DOHH2 (cell line): ENCODE measurements around the gene EFEMP1.

Experiments used
- H3F3A ChIP-seq: fragments of 200-600 bp; sonication (generic), shearing (Covaris generic); 2 replicates; pipeline ENCODE4 v1.6.0; 2016; ENCODE audit warnings: antibody characterized with exemption, mild to moderate bottlenecking; ENCODE audit not compliant: control insufficient read depth, insufficient read depth
- H3K27ac ChIP-seq: fragments of 200-600 bp; sonication (generic); 2 replicates; pipeline ENCODE4 v1.5.1; 2014; ENCODE audit warnings: low read depth, mild to moderate bottlenecking, low read length, moderate library complexity
- H3K27me3 ChIP-seq: fragments of 200-600 bp; sonication (generic); 2 replicates; pipeline ENCODE4 v1.6.1; 2014; ENCODE audit warnings: mild to moderate bottlenecking, low read length, mixed read lengths; ENCODE audit not compliant: control insufficient read depth
- H3K36me3 ChIP-seq: fragments of 200-600 bp; sonication (generic); 2 replicates; pipeline ENCODE4 v1.6.1; 2014; ENCODE audit warnings: mild to moderate bottlenecking, low read length, moderate library complexity, mixed read lengths; ENCODE audit not compliant: control insufficient read depth
- H3K4me1 ChIP-seq: fragments of 200-600 bp; sonication (generic); 2 replicates; pipeline ENCODE4 v1.6.1; 2014; ENCODE audit warnings: mild to moderate bottlenecking, low read length, mixed read lengths; ENCODE audit not compliant: control insufficient read depth
- H3K4me2 ChIP-seq: fragments of 200-600 bp; sonication (generic); 2 replicates; pipeline ENCODE4 v1.6.0; 2014; ENCODE audit warnings: mild to moderate bottlenecking, low read length, moderate library complexity
- H3K4me3 ChIP-seq: fragments of 200-600 bp; sonication (generic); 2 replicates; pipeline ENCODE4 v1.5.1; 2014; ENCODE audit warnings: mild to moderate bottlenecking, low read length, mixed read lengths
- H3K79me2 ChIP-seq: fragments of 200-600 bp; sonication (generic); 2 replicates; pipeline ENCODE4 v1.6.1; 2014; ENCODE audit warnings: mild to moderate bottlenecking, low read length, mixed read lengths; ENCODE audit not compliant: control insufficient read depth
- H3K9me2 ChIP-seq: fragments of 200-600 bp; sonication (generic); replicated peaks from 2 replicates; pipeline ENCODE4 v1.6.1; 2014; ENCODE audit warnings: mild to moderate bottlenecking, low read length, mixed read lengths; ENCODE audit not compliant: control insufficient read depth
- H3K9me3 ChIP-seq: fragments of 200-600 bp; sonication (generic); 2 replicates; pipeline ENCODE4 v1.6.1; 2014; ENCODE audit warnings: antibody characterized with exemption, low read length, mixed read lengths; ENCODE audit not compliant: control insufficient read depth, insufficient read depth
- H4K20me1 ChIP-seq: fragments of 200-600 bp; sonication (generic); 2 replicates; pipeline ENCODE4 v1.6.0; 2014; ENCODE audit warnings: low read depth, mild to moderate bottlenecking, antibody characterized with exemption, low read length, moderate library complexity; ENCODE audit not compliant: control insufficient read depth, insufficient read depth
- EZH2phosphoT487 ChIP-seq: fragments of 200-600 bp; sonication (generic); IDR thresholded peaks from 2 replicates; pipeline ENCODE4 v1.6.1; 2017; ENCODE audit warnings: borderline replicate concordance, mild to moderate bottlenecking, antibody characterized with exemption, low read length, moderate library complexity, mixed read lengths
- TF ChIP-seq, protein P1 (sequence below): fragments of 200-600 bp; sonication (generic); IDR thresholded peaks from one replicate; pipeline ENCODE4 v1.5.1; 2014; ENCODE audit warnings: antibody characterized with exemption, mild to moderate bottlenecking, low read depth, low read length; ENCODE audit not compliant: poor library complexity, severe bottlenecking

The EFEMP1 gene

DNA sequence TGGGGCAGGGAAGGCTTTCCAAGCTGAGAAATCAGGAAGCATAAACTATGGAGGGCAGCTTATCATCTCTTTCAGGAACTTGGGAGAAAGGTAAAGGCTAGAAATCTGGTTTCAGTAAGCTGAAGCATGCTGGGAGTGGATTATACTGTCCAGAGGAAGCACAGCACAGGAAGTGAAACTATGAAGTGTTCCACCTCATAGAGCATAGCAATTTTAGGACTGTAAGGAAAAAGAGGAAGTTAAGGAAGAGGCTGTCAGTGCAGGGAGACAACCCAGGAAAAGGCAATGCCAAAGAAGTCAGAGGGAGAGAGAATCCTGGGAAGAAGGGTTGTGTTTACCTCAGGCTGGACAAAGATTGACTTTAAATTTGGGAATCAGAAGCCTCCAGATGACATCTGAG, 51.9 kb downstream of the EFEMP1 start:
- H3K9me3 ChIP-seq = no peaks in the 10 kb centered on the region
- H3K4me1 ChIP-seq = peaks cover 16% of the 10 kb centered on the region
- TF ChIP-seq EZH2phosphoT487 = no peak
- TF ChIP-seq, protein P1, sequence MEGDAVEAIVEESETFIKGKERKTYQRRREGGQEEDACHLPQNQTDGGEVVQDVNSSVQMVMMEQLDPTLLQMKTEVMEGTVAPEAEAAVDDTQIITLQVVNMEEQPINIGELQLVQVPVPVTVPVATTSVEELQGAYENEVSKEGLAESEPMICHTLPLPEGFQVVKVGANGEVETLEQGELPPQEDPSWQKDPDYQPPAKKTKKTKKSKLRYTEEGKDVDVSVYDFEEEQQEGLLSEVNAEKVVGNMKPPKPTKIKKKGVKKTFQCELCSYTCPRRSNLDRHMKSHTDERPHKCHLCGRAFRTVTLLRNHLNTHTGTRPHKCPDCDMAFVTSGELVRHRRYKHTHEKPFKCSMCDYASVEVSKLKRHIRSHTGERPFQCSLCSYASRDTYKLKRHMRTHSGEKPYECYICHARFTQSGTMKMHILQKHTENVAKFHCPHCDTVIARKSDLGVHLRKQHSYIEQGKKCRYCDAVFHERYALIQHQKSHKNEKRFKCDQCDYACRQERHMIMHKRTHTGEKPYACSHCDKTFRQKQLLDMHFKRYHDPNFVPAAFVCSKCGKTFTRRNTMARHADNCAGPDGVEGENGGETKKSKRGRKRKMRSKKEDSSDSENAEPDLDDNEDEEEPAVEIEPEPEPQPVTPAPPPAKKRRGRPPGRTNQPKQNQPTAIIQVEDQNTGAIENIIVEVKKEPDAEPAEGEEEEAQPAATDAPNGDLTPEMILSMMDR = no peak
- no peaks in the 10 kb centered on the region for H3F3A ChIP-seq
- no peak overlapping the region for H3K27ac ChIP-seq
- H3K27me3 ChIP-seq = no peaks in the 10 kb centered on the region
- H3K79me2 ChIP-seq = no peaks in the 10 kb centered on the region
- no peaks in the 10 kb centered on the region for H3K9me2 ChIP-seq
- peak overlapping the region; percentile 45 for H3K4me2 ChIP-seq
- no peaks in the 10 kb centered on the region for H4K20me1 ChIP-seq
- peak overlapping the region; percentile 46 for H3K4me3 ChIP-seq
- H3K36me3 ChIP-seq = no peaks in the 10 kb centered on the region

DNA sequence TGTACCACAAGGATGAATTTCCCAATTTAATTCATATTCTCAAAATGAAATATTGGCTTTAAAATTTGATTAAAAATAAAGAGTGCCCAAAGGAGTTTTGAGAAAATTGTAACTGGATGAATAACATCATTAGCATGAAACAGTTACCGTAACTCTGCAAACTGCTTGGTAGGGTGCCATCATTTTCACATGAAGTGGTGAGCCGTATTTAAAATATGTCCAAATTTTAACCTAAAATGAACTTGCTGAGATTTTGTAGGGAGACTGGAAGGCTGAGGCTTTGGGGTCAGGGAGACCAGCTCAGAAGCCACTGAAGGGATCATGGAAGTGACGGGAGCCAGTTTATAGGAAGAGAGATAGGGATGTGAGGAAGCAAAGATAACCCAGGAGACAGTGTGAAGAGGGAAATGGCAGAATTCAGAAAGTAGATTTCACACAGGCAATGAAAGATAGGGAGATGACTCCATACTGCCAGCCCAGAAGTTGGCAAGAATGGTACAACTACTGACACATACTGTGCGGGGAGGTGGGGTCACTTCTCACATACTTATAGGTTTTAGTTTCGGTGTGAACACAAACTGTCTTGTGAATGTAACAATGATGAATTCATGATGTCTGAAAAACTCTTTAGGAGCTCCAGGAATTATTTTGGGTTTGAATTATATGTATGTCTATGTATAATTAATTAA, 53.8 kb downstream of the EFEMP1 start:
- no peaks in the 10 kb centered on the region for H3K27me3 ChIP-seq
- H3F3A ChIP-seq = no peaks in the 10 kb centered on the region
- no peaks in the 10 kb centered on the region for H3K79me2 ChIP-seq
- H3K36me3 ChIP-seq = no peaks in the 10 kb centered on the region
- H3K4me2 ChIP-seq = no peak overlapping the region
- H4K20me1 ChIP-seq = no peaks in the 10 kb centered on the region
- no peaks in the 10 kb centered on the region for H3K9me2 ChIP-seq
- TF ChIP-seq EZH2phosphoT487 = no peak
- TF ChIP-seq, protein P1 = no peak
- H3K4me1 ChIP-seq = peaks cover 16% of the 10 kb centered on the region
- H3K27ac ChIP-seq = no peak overlapping the region
- no peaks in the 10 kb centered on the region for H3K9me3 ChIP-seq
- H3K4me3 ChIP-seq = no peak overlapping the region

DNA sequence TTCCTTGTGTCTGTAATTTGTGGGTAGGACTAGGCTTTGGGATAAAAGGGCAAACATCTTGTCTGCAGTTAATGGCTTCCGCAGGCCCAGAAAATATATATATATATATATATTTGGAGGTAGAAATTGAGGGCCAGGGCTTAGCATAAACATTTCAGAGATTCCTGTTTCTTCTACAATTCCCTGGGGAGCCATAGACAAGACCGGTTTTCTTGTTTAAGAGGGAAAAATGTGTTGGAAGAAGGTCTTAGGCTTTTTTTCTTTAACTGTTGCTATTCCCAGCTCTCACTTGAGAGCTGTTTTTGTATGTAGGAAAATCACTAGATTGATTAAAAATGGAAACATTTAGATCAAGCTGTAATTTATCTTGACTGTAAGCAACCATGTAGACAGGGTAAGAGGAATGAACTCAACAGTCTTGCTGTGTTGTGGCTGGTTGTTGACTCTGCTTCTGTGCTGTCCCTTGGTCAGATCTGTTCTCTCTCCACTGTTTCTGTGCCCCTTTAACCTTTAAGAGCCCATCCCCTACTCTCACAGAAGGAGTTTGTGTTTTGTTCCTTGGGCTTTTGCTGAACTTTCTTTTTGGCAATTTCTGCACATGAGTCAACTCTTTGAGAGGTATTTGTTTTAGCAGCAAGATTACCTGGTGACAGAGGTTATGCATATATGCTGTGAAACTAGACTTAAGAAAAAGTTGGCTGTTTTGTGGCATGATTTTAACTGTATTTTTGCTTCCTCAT, 58.3 kb downstream of the EFEMP1 start:
- Histone ChIP-seq H3K27me3 (no peaks in the 10 kb centered on the region), H3K9me2 (no peaks in the 10 kb centered on the region), H3K27ac (no peak overlapping the region), H3F3A (no peaks in the 10 kb centered on the region), H3K79me2 (no peaks in the 10 kb centered on the region), H4K20me1 (no peaks in the 10 kb centered on the region), H3K4me3 (no peak overlapping the region), H3K4me1 (no peaks in the 10 kb centered on the region), H3K4me2 (no peak overlapping the region), H3K9me3 (no peaks in the 10 kb centered on the region), H3K36me3 (no peaks in the 10 kb centered on the region)
- TF ChIP-seq, protein P1 = no peak
- no peak for TF ChIP-seq EZH2phosphoT487
